Glutamatergic neuron (in vitro differentiated cells): Measurements from ENCODE around the gene NBAS. TPM values are rescaled to one million over a fixed set of nuclear protein-coding genes. Genes with fewer than 3 reads are reported as not detected.

Source experiments
- DNase-seq: peaks from one replicate; pipeline ENCODE4 v3.0.0; 2022
- H3K27ac Mint-ChIP-seq: one replicate; pipeline ENCODE4 v1.8.0; 2020; ENCODE audit warnings: mild to moderate bottlenecking, mixed read lengths, inconsistent platforms; ENCODE audit not compliant: unreplicated experiment
- H3K27me3 Mint-ChIP-seq: one replicate; pipeline ENCODE4 v1.8.0; 2020; ENCODE audit warnings: mild to moderate bottlenecking, moderate library complexity, mixed read lengths, inconsistent platforms; ENCODE audit not compliant: unreplicated experiment
- H3K36me3 Mint-ChIP-seq: one replicate; pipeline ENCODE4 v1.8.0; 2020; ENCODE audit warnings: mild to moderate bottlenecking, mixed read lengths, inconsistent platforms; ENCODE audit not compliant: unreplicated experiment
- H3K4me1 Mint-ChIP-seq: one replicate; pipeline ENCODE4 v1.8.0; 2020; ENCODE audit warnings: mild to moderate bottlenecking, low read depth, mixed read lengths, inconsistent platforms; ENCODE audit not compliant: unreplicated experiment
- H3K4me3 Mint-ChIP-seq: one replicate; pipeline ENCODE4 v1.8.0; 2020; ENCODE audit warnings: mild to moderate bottlenecking, mixed read lengths, inconsistent platforms; ENCODE audit not compliant: unreplicated experiment
- H3K9me3 Mint-ChIP-seq: one replicate; pipeline ENCODE4 v1.8.0; 2020; ENCODE audit warnings: mild to moderate bottlenecking, moderate library complexity, mixed read lengths, inconsistent platforms; ENCODE audit not compliant: unreplicated experiment
- total RNA-seq: library from RNA; stranded (reverse); fragmentation: NEBNext Ultra II Directional; extraction: Animal tissue kit (Norgen Biotek cat#: 25700); gene quantifications from one replicate; pipeline ENCODE4 v1.2.1, GENCODE V29; 2021; ENCODE audit not compliant: unreplicated experiment
- TF ChIP-seq, protein P1 (sequence below): fragments of 200-600 bp; sonication (generic); IDR thresholded peaks from one replicate; pipeline ENCODE4 v1.5.0; 2021; ENCODE audit not compliant: partially characterized antibody, unreplicated experiment

The NBAS gene
- total RNA-seq, 1 donor from 2014 or later: 46.1 TPM

DNA sequence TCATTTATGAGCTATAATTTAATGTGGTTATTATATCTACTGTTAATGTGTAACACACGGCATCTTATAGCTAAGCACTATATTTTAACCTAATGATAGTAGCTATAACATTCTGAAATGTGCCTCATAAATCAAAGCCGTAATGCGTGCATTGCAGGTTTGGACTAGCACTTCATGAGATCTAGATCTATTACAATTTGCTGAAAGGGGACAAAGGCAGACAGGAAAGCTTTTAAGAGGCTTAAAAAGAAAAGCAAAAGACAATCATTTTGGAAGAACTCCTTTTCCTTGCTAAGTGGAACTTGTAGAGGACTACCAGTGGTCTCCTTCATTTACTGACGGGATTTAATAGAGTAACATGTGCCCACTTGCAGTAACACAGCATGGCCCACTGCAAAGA is 213.1 kb downstream of the NBAS start:
- H3K4me3 Mint-ChIP-seq: no peak overlapping the region
- DNase-seq: no peak
- no peaks in the 10 kb centered on the region for H3K4me1 Mint-ChIP-seq
- H3K9me3 Mint-ChIP-seq: peaks cover 1% of the 10 kb centered on the region
- TF ChIP-seq, protein P1, sequence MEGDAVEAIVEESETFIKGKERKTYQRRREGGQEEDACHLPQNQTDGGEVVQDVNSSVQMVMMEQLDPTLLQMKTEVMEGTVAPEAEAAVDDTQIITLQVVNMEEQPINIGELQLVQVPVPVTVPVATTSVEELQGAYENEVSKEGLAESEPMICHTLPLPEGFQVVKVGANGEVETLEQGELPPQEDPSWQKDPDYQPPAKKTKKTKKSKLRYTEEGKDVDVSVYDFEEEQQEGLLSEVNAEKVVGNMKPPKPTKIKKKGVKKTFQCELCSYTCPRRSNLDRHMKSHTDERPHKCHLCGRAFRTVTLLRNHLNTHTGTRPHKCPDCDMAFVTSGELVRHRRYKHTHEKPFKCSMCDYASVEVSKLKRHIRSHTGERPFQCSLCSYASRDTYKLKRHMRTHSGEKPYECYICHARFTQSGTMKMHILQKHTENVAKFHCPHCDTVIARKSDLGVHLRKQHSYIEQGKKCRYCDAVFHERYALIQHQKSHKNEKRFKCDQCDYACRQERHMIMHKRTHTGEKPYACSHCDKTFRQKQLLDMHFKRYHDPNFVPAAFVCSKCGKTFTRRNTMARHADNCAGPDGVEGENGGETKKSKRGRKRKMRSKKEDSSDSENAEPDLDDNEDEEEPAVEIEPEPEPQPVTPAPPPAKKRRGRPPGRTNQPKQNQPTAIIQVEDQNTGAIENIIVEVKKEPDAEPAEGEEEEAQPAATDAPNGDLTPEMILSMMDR: no peak
- H3K36me3 Mint-ChIP-seq: peaks cover 19% of the 10 kb centered on the region
- no peaks in the 10 kb centered on the region for H3K27me3 Mint-ChIP-seq
- H3K27ac Mint-ChIP-seq: no peak overlapping the region

DNA sequence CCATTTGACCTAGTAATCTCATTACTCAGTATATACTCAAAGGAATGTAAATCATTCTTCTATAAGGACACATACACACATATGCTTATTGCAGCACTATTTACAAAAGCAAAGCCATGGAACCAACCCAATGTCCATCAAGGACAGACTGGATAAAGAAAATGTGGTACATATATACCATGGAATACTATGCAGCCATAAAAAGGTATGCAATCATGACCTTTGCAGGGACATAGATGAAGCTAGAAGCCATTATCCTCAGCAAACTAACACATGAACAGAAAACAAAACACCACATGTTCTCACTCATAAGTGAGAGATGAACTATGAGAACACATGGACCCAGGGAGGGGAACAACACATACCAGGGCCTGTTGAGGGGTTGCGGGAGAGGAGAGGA is 214.5 kb downstream of the NBAS start:
- H3K4me1 Mint-ChIP-seq: no peaks in the 10 kb centered on the region
- TF ChIP-seq, protein P1: no peak
- DNase-seq: no peak

DNA sequence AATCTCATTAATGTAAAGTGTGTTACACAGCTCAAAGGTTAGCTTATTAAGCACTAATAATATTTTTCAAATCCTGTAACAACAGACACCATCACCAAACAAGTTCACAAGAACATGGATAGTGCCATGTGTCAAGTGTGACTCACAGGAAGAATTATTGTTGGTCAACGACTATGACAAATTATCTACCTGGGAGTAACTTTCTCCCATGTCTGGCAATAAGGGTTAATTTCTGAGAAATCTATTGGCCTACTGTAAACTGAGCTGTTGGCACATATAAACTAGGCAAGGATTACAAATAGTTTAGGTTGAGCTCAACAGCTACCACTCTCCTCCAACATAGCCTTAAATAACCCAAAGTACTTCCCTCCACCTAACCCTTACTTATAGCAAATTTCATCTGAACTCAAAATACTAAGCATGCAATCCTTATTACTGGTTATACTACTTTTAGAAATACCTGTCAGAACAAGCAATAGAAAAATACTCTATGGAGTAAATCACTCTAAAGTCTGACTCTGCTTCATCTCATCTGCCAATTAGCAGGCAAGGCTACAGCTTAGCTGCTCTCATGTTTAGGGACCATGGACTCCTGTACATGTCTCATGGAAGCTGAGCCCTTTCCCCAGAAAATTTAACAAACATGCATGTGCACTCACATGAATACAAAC is 223.0 kb downstream of the NBAS start:
- no peaks in the 10 kb centered on the region for H3K9me3 Mint-ChIP-seq
- H3K36me3 Mint-ChIP-seq: no peaks in the 10 kb centered on the region
- DNase-seq: no peak
- no peak overlapping the region for H3K4me3 Mint-ChIP-seq
- TF ChIP-seq, protein P1: no peak
- no peak overlapping the region for H3K27ac Mint-ChIP-seq
- H3K4me1 Mint-ChIP-seq: no peaks in the 10 kb centered on the region
- peaks cover 2% of the 10 kb centered on the region for H3K27me3 Mint-ChIP-seq

More for the DNA sequence above, 214.5 kb downstream of the NBAS start:
- Mint-ChIP-seq H3K27ac (no peak overlapping the region), H3K36me3 (peaks cover 19% of the 10 kb centered on the region), H3K27me3 (no peaks in the 10 kb centered on the region), H3K4me3 (no peak overlapping the region), H3K9me3 (peaks cover 1% of the 10 kb centered on the region)

DNA sequence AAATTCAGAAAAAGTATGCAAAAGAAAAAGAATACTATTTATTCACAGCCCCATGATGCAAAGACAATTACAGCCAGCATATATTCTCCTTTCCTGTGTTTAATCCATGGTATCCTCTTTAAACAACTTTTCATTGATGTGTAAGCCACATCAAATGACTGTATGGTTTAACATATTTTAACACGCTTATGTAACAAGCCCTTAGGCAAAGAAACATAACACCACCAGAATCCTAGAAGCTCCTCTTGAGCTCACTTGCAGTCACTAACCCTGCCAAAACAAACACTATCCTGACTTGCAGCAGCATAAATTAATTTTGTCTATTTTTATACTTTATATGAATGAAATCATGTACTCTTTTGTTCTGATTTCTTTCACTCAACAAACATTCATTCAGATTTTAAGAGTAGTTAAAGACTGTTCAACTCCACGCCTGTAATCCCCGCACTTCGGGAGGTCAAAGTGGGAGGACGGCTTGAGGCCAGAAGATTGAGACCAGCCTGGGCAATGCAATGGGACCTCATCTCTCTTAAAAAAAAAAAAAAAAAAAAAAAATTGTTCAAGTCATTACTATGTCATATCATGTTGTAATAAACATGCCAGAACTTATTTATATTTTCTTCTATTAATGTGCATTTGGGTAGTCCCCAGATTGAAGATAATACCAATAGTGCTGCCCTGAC is 226.3 kb downstream of the NBAS start:
- TF ChIP-seq, protein P1: no peak
- H3K27me3 Mint-ChIP-seq: peaks cover 2% of the 10 kb centered on the region

DNA sequence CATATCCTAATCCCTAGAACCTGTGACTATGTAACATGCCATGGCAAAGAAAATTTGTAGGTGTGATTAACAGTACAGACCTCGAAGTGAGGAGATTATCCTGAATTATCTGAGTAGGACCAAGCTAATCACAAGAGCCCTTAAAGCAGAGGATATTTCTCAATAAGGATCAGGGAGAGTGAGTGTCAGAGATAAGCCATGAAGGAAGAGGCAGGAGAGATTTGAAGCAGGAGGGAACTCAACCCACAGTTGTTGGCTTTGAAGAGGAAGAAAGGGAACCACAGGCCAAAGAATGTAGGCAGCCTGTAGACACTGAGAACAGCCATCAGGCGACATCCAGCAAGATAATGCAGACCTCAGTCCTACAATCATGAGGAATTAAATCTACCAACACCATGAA is 229.3 kb downstream of the NBAS start:
- no peak for DNase-seq
- Mint-ChIP-seq H3K27me3 (no peaks in the 10 kb centered on the region), H3K36me3 (no peaks in the 10 kb centered on the region), H3K4me1 (no peaks in the 10 kb centered on the region), H3K27ac (no peak overlapping the region), H3K4me3 (no peak overlapping the region), H3K9me3 (no peaks in the 10 kb centered on the region)
- TF ChIP-seq, protein P1: no peak

More for the DNA sequence above, 226.3 kb downstream of the NBAS start:
- Mint-ChIP-seq H3K4me3 (no peak overlapping the region), H3K27ac (no peak overlapping the region), H3K9me3 (no peaks in the 10 kb centered on the region), H3K36me3 (no peaks in the 10 kb centered on the region), H3K4me1 (no peaks in the 10 kb centered on the region)
- DNase-seq: no peak
